GM23338 (cell line): Measurements from ENCODE around the gene MPRIP.

Source experiments
- CTCF ChIP-seq, 2 experiments: fragments of 200-600 bp in 1 of 2; sonication (generic) in 1 of 2; conservative IDR thresholded peaks; 2 replicates each; pipeline versions ENCODE4 v1.5.1 to v1.6.1; 2016 to 2017; ENCODE audit warnings: antibody characterized with exemption in 2 of 2, low read depth in 2 of 2, mild to moderate bottlenecking in 2 of 2, moderate library complexity in 1 of 2
- ETS1 ChIP-seq: IDR thresholded peaks from 2 replicates; pipeline ENCODE4 v1.6.1; 2016; ENCODE audit warnings: antibody characterized with exemption
- EZH2 ChIP-seq: fragments of 200-600 bp; sonication (generic); IDR thresholded peaks from one replicate; pipeline ENCODE4 v1.8.0; 2017; ENCODE audit warnings: antibody characterized with exemption, mild to moderate bottlenecking, low read depth; ENCODE audit not compliant: unreplicated experiment
- EZH2phosphoT487 ChIP-seq: fragments of 200-600 bp; sonication (generic); IDR thresholded peaks from one replicate; pipeline ENCODE4 v1.8.1; 2018; ENCODE audit warnings: antibody characterized with exemption; ENCODE audit not compliant: unreplicated experiment
- POLR2AphosphoS5 ChIP-seq: IDR thresholded peaks from 2 replicates; pipeline ENCODE4 v1.6.1; 2016; ENCODE audit warnings: antibody characterized with exemption, low read depth

DNA sequence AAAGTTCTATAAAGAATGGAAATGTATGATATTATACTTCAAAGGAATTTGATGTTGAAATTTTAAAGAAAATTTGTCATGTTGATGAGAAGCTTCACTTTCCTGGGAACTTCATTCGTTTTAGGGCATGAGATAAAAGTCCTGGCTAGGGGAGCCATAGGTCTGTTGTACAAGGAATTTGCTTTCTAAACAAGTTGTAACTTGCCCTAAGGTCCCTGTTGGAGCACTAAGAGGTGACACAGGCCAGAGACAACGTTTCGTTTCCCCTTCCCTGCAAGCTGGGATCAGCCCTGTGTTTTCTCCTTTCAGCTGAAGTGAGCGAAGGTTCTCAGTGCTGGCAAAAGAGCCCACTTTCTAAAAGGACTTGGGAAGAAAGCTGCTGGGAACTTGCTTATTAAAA lies 147.3 kb downstream of the MPRIP start:
- TF ChIP-seq CTCF (conservative IDR thresholded peaks at IDR 0.05; ENCODE audit: low read depth in 2 of 2), result no peak
- no peak for TF ChIP-seq EZH2
- TF ChIP-seq EZH2phosphoT487, result no peak
- no peak for TF ChIP-seq POLR2AphosphoS5
- no peak for TF ChIP-seq ETS1
